ENCODE results near the gene NBEAL2.

The NBEAL2 gene

DNA sequence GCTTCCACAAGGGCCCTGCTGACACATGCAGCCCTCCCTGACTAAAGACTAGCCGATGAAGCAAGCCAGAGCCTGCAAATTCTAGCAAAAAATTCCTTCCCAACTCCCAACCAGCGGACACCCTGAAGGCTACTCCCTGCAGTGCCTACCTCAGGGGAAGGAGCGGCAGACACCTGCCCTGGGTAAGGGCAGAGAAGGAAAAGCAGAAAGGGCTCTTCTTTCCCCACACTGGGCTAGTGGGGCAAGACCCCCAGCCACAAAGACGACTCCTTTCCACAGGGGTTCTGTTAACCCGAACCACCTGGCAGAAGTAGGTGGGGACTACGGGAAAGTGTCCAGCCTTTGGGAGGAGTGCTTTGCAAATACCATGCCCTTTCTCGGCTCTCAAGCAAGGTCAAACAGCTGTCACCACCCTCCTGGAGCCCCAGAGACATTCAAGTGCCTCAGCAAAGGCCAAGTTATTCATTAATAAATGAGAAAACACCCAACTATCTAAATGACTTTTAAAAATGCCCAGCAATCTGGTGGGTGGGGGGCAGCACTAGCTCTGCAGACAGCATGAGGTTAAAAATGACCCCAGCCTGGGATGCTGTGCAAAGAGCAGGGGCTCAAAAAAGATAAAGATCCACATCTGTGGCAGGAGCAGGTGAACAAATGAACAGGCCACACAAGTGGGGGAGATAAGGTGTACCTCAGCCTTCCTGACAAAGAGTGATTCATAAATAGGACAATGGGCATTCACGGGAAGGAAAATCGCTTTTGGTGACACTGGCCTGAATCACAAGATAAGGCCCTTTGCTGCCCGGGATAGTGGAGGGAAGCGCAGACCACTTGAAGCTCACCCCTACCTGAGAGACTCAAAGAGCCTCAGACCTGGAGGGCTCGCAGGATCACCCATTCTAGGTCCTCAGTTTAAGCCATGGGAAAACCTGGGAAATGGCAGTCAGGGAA lies 36.0 kb upstream of the NBEAL2 start:
- no peak for DNase-seq

DNA sequence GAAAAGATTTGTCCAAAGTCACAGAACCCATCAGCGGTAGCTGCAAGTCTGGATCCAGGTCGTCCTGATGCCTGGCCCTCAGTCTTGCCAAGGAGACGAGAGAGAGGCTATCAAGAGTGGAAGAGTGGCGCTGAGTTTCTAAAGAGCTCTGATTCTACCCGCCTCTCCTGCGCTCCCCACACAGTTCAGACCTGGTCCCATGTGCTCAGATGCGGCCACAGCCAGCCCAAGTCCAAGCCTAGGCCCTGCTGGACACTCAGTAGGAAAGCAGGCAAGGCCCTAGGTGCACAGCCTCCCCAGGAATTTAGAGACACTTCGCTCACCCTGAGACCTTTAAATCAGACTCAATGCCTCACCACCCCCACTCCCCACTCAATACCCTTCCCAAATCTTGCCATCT lies 35.3 kb upstream of the NBEAL2 start:
- DNase-seq, result no peak

DNA sequence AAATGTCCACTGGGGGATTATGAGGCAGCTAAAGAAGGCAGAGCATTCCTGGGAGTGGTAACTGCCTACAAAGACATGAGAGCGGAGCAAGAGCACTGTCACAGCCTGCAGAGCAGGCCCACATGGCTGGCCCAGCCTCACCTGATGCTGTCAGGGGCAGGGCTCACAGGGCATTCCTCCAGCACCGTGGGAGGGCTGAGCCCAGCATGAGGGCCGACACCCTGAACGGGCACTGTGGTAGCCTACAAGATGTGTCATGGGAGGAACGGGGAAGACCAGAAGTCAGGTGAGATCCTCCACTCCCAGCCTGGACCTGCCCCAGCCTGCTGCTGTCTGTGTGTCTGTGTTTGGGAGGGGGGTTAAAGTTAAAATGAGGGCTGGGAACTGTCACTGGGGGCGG lies 33.0 kb upstream of the NBEAL2 start:
- DNase-seq, result no peak

DNA sequence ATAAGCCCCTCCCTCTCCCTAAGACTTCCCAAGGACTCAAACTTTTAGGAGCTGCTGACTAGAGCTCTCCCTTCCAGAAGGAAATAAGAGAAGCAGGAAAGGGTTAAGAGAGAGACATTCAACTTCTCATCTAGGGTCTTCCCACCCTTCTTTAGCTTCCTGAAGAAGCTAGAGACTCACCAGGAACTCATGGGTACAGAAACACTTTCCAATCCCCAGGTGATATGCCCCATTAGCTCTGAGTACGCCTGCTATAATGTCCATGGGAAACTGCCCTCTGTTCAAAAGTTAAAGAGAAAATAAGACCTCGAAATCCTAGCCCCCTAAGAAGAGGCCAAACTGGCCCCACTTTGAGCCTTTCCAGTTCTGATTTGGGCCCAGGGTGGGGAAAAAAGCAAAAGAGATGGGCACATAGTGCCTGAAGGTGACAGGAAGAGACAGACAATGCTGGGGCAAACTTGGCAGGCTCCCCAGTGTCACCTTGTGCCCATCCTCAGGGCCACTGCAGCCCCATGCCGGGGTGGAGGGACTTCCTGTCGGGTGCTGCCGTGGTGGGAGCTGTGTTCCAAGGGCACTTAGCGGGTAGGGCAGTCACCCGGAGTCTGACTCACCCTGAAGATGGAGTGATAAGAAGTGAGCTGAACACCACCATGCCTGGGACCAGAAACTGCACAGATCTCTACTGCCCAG lies 32.5 kb upstream of the NBEAL2 start:
- no peak for DNase-seq

DNA sequence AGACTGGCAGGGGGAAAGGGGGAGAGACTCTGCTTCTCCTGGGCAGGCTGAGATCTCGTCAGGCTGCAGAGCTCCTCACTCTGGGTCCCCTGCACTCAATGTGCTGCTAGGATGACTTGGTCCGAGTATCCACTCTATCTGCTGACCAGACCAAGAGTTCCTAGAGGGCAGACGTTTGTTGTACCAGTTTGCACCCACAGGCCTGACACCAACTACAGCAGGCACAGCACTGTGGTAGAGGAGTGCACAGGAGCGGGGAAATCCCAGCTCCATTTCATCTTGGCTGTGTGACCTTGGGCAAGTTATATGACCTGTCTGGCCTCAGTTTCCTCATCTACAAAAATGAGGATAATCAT lies 31.9 kb upstream of the NBEAL2 start:
- DNase-seq, result no peak

DNA sequence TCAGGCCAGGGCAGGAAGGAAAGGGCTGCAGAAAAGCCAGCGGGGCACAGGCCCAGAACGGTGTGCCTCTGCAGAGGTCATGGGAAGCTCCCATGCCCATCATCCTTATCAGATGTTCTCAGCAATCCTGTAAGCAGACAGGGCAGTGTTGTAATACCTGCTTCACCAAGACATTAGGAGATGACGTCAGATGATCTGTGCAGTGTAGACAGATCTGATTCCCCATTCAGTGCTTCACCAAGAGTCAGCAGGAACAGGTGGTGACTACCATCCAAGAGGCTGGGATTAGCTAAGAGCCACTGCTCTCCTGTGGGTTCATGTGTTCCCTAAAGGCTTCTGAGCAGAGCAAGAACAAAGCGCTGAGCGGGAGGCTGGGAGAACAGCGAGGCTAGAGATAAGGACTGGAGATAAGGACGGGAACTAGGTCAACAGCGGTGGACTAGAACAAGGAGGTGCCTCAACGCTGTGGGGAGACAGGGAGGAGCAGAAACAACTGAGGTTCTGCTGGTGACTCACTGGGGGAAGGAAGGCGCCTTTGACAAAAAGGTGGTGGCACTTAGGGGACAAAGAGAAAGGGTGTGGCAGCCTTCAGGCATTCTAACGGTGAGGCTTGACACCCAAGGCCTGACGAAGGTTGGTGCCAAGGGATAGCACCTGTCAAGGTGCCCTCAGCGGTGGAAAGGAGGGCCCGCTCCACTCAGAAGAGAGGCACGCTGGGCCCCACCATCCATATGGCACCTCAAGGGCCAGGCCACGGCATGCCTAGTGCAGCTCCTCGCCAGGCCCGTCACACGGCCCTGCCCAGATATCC lies 31.3 kb upstream of the NBEAL2 start:
- DNase-seq, result no peak

DNA sequence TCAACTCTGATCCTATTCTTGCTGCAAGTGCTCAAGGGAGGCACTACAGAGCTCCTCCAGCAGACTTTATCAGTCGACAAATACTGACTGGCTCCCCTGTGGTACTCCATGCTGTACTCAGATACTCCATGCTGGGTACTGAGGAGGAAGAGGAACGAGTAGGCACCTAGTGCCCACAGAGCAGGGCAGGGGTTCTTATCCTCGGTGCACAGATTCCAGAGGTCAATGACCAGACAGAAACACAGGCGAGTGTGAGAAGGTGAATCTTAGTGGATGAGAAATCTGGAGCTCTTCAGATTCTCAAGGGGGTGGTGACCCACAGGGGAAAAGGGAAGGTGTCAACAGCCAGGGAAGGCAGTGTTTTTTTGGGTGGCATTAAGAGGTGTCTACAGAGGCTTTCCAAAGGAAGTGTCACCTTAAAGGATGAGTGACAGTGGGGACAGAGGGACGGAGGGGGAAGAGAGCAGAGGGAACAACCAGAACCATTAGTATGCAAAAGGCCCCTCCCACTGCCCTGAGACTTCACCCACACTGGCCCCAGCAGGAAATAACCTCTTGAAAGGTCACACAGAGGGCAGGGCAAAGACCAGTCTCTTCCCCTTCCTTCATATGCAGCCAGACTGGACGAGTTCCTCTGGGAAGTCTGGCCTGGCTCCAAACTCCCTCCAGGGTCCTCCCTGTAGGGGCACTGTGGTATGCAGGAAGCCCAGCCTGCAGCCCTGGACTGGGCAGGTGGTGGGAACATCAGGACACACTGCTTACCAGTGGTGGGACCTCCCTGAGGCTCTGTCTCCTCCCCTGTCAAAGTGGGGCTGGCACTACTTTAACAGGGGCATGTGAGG lies 30.4 kb upstream of the NBEAL2 start:
- peak; percentile 45 for DNase-seq

DNA sequence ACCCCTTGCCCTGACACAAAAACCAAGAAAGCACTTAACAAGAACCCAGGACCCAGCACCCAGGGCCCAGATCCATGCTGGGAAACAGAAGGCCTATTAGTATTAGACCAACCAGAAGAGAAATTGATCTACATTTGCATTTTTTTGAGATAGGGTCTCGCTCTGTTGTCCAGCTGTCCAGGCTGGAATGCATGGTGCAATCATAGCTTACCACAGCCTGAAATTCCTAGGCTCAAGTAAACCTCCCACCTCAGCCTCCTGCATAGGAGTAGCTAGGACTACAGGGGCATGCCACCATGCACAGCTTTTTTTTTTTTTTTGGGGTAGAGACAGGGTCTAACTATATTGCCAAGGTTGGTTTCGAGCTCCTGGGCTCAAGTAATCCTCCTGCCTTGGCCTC lies 29.3 kb upstream of the NBEAL2 start:
- no peak for DNase-seq

DNA sequence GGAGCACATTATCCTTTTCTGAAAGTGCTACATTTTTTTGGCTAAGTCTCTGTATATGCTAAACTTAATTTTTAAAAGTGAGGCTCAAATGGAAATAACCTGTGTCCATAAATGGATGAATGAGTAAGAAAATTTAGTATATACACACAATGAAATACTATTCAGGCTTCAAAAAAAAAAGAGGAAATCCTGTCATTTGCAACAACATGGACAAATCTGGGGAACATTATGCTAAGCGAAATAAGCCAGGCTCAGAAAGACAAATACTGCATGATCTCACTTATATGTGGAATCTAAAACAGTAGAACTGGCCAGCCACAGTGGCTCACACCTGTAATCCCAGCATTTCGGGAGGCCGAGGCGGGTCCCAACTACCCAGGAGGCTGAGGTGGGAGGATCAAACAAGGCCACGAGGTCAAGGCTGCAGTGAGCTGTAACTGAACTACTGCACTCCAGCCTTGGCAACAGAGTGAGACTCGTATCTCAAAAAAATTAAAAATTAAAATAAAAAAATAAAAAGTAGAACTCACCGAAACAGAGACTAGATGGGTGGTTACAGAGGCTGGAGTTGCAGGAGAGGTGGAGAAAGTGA lies 28.7 kb upstream of the NBEAL2 start:
- no peak for DNase-seq

DNA sequence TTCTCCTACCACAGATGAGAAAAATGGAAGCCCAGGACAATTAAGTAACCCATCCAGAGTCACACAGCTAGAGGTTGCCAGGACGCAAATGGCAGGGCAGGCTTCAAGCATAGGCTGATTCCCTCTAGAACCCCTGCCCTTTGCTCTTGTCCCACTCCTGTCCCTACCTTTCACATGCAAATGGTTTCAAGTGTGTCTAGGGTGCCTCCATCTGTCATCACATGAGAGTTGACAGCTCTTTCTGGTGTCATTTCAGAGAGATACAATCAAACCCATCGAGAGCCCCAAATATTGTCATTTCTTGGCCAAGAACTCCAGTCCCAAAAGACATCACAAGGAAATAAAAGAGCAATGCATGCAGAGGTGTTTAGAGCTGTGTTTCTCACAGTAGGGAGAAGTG lies 26.7 kb upstream of the NBEAL2 start:
- DNase-seq, result no peak

DNA sequence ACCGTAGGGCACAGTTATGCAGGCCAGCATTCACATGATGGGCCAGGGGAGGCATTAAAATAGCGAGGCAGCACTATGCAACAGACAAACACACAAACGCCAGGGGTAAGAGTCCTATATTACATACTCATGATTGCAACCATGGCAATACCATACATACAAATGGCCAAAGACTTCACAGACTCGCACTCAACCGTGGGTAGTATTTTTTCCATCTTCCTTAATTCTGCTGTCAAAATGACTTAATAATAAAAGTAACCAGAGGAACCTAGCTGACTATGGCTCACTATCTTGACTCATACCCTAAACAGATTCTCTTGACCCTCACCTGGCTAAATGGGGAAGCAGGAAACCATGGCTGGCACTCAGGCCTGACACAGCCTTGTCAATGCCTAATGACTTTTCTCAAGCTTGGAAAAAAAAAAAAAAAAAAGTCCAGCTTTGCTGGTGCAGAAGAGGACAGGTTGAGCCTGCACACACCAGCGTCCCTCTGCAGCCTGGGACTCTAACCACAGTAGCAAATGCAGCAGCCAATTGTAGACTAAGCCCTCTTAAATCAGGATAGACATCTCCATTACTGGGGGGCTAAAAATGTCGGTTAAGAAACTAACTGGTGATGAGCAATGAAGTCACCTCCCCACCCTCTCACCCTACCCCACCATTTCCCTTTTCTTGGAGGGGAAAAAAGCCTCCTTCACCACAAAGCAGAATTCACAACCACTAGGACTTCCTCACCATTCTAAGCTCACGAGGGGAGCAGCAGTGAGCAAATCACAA lies 26.0 kb upstream of the NBEAL2 start:
- DNase-seq, result no peak

DNA sequence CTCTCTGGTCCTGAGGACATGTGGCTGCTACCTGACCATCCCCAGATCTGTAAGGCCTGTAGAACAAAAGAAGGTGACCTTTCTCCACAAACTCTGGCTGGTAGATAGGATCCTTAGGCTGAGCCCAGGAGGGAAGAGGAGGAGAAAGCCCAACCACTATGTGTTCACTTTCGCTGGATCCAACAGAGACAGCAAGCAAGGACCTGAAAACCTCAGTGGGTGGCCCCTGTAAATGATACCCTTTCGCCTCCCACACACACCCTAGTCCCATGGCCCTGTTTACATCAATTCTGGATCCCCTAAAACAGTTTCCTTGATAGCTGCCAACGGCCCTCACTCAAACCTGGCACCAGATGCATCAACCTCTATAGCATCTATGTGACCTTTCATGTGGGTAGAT lies 25.3 kb upstream of the NBEAL2 start:
- no peak for DNase-seq

DNA sequence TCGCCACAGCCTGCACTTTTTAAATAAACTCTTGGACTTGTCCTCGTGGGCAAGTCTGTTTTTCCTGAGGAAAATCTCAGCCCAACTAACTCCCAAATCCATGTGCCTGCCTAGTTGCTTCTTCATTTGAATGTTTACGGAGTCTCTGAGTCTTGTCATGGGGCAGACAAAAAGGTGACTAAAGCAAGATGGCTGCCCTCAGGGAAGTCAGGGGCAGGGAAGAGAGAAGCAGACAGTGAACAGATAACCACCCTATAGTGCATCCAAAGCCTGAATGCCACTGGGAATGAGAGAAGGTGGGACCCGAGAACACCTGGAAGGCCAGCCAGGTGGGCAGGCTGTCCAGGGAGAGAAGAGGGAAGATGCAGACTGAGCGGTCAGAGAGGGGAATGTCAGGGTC lies 24.3 kb upstream of the NBEAL2 start:
- no peak for DNase-seq

DNA sequence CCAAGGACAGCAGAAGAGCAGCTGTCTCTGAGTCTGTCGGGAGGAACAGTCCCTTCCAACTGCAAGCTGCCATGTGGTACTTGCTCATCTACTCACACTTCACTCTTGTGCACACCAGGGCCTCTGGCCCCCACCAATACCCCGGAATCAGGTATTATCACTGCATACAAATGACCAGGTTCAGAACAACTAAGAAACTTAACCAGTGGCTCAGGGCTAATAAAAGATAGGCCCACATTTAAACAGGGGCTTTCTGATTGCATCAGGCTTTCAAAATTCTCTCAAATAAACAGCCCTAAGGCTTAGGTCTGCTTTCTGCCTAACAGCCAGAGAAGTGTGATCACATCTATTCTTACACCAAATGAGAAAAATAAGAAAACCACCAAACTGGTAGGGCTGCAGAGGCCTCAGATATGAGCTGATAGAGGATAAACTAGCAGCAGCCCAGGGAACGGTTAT lies 23.6 kb upstream of the NBEAL2 start:
- no peak for DNase-seq

DNA sequence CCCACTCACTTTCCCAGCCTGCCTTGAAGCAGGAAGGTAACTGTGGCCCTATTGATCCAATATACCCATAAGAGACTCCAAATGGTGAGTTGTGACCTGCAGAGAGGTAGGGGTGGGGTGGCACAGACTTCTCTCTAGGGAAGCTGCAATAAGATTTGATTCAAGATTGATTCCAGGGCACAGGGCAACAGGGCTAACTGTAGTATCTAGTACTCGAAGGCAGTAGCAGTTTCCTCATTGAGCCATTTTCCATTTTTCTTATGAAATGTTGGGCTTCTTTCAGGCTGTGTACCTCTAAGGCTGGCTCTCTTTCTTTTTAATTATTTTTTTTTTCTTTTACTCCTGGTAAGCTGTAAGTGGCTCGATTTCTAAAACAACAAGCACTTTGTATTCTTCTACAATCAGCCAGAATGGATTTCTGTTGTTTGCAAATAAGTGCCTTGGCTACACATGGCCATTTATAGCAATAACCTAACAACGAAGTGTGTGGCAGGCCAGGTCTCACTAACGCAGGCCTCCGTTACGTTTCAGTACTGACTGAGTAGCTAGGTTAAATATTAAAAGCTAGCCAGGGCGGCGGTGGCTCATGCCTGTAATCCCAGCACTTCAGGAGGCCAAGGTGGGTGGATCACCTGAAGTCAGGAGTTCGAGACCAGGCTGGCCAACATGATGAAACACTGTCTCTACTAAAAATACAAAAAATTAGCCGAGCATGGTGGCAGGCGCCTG lies 22.2 kb upstream of the NBEAL2 start:
- no peak for DNase-seq

DNA sequence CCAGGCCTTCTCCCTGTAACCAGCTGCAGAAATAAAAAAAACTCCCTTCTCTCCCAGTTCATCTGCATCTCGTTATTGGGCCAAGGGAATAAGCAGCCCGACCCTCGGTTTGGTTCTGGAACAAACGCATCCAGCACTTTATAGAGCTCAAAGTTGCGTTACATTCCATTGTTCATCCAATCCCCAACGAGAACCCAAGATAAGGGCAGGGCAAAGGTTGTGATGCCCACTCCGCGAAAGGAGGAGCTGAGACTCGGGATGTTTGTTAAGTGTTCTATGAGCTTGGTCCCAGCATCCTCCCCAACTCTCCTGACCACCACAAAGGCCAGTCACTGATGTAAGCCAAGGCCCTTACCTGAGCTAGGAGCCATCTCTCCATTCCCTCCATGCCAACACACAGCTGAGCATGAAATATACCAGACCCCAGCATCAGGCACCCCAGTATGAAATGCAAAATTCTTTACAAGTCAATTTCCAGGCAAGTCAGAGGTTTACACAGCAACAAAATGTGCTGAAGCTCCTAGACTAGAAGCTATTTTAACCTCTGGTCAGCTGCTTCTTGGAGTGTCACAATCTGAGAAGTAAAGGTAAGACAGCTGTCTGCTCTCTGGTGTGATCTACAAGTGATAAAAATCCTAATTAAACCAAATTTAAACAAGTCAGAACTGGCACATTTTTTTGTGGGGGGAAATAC lies 20.9 kb upstream of the NBEAL2 start:
- DNase-seq, result no peak

DNA sequence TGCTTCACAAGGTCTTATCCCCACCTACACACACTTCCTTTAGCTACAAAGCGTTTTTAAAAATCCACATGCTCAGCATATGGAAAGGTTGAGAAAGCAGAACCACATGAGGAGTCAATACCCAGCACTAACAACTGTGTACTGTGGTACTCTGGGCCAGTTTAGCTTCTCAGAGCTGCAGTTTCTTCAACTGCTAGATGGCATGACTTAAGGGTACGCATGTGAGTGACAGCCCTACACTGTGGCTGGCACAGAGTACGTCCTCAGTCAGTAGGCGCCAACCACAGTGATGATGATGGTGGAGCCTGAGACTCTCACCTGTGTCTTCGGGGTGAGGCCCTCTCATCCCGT lies 20.3 kb upstream of the NBEAL2 start:
- no peak for DNase-seq

DNA sequence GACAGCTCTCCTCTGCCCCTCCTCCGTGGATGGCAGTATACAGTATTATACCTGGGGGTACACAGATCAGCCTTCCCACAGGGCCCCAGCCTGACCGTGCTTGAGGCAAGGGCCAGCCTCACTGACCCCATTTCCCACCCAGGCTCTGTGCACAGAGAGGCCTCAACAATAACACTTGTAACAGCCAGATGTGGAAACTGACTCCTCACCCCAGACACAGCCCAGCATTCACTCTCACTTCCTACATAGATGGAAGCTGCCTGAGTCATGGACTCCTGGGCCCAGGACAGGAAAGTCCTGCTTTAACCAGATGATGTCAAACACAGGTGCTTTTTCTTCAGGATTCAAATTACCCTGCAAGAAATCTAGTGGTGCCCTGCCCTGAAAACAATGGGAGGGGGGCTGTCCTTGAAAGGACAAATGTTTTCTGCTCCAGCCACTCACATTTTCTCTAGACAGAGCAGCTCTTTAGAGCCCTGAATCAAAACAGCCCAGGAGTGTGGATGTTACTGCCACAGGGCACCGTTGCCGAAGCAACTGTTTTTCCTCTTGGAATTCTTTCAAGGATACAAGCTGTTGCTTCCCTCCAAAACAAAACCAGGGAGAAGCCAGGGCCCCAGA lies 19.3 kb upstream of the NBEAL2 start:
- no peak for DNase-seq

DNA sequence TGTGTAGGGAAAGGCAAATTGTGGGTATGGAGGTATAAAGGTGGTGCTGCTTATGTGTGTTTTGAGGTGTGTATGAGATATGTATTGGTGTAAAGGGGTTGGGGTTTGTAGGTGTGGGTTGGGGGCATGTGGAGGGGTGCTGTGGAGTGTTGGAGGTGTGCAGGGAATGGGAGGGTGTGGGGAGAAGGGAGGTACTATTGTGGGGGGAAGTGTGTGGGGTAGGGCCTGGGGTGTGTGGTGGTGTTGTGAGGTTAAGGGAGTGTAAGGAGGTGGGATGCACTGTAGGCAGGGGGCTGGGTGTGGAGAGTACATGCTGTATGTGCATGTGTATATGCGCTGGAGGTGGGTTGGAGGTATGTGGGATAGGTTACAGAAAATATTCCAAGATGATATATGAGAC lies 18.6 kb upstream of the NBEAL2 start:
- no peak for DNase-seq

DNA sequence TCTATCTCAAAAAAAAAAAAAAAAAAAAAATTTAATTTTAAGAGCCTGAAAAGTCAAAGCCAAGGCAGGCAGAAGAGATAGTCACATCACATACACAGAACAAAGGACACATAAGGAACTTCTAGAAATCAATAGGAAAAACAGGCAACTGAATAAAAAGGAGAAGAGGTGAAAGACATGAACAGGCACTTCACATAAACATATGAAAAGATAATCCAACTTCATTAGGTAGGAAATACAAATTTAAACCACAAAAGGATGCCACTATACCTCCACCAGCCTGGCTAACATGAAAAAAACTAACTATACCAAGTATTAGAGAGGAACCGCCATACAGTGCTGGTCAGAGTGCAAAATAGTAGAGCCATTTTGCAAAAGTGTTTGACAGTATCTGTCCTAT lies 17.0 kb upstream of the NBEAL2 start:
- DNase-seq, result no peak
